Activated CD4-positive, CD25-positive, alpha-beta regulatory T cell (primary cell): ENCODE measurements around the gene MPRIP.

ENCODE experiments used
- DNase-seq, 4 experiments: peaks; one replicate each; lab custom pipeline; 2025; lab: John Stamatoyannopoulos, UW

MPRIP gene

DNA sequence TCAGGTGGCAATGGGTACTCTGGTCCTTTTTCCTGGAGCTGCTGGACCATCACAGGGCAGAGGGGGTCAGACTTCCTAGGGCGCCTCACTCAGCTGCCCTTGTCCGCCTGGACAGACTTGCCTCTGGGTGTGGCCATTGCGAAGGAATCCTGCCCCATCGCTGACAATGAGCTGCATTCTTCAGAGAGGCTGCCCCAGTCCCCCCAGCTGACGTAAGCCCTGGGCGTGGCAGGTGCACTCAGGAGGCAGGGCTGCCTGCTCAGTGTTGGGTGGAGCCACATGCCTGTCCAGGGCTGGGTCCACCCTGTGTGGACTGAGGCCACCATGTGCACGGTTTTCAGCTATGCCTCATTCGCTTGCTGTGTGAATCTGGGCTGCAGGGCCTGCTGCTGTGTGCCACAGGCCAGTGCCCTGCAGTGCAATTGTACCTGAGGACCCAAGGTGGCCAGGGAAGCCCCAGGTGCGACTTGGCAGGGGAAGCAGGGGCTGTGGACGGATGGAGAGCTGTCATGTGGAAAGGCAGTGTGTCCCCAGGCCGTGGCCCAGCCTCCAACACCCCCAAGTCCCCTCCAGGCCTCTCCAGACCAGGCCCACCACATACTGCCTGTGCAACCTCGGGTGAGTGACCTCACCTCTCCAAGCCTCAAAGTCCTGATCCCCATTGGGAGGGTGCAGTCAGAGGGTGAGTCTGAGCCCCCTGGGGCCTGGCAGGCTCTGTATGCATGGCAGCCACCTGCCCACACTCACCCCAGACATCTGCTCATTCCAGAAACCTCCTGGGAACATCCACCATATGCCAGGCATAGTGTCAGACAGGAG lies 14.0 kb upstream of the MPRIP start:
- no peak for DNase-seq

- no peak for DNase-seq
Measured at GRCh38 chr17:17028878-17029535, 13.2 kb upstream of the MPRIP start.

DNA sequence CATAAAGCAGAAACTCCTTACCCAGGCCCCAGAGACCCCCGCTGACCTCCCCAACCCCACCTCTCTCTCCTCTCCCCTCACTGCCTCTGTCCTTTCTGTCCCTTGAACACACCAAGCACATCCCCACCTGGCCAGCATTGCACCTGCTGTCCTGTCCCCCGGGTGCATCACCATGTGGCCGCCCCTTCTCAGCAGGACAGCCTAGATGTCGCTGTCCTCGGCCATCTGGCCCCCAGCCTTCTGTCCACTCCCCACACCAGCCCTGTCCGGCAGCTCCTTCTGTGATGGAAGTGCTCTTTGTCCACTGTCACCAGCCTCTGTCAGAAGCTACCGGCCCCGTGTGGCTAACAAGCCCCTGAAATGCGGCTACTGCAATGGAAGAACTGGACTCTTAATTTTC lies 12.3 kb upstream of the MPRIP start:
- no peak for DNase-seq

DNA sequence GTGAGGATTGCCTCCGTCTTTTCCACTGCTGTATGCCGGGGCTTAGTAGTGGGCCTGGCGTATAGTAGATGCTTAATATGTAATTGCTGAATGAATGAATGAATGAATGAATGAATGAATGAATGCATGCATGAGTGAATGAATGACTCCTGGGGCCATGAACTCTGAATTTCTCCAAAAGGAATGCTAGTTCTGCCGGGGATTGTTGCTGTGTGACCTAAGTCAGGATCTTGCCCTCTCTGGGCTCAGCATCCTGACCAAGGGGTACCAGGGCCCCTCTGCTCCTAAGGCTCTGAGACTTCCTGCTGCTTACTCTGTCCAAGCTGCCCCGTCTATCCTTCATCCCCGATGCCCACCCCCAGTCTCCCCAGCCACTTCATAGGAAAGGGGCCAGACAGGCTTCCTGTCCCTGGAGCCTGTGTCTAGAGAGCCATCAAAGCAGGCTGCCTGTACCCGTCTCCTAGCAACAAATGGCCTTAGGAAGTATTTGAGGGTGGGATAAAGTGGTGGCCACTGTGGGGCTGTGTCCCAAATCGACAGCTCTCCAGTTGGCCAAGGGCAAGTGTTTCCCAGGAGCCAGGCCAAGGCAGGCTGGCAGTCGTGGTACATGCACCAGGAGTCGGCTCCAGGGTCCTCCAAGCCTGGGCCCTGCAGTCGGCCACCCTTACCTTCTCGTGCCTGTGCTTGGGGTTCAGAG lies 11.6 kb upstream of the MPRIP start:
- no peak for DNase-seq

DNA sequence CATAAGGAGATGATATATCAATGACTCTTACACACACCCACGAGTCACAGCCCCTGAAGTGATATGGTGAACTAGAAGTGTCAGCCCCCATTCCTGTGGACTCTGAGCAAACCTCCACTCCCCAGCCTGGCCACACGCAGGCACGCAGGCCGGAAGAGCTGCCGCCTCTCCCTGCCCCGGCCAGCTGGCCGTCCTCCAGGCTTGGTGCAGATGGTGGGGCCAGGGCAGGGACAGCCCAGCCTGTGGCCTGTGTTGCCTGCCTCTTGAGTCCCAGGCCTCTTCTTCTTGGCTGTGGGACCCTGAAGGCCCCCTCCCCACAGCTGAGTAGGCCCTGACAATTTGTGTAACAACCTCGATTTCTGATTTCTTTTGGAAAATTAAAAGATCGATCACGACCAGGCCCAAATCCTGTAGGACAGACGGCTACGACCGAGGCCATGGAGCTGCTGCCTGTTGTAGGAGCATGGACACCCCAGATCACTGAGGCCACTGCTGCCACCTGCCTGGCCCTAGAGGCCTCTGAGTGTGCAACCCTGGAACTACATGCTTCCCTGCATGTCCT lies 10.0 kb upstream of the MPRIP start:
- no peak for DNase-seq

DNA sequence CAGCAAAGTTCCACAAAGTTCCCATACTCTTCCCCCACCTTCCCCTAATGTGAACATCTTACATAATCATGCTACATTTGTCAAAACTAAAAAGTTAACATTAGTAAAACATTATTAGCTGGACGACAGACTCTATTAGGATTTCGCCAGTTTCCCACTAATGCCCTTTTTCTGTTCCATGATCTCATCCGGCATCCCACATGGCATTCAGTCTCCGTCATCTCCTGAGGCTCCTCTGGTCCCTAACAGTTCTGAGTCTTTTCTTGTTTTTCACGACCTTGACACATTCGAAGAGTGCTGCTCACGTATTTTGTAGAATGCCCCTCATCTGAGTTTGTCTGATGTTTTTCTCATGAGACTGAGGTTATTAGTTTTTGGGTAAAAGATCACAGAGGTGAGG lies 8.8 kb upstream of the MPRIP start:
- DNase-seq, result no peak

DNA sequence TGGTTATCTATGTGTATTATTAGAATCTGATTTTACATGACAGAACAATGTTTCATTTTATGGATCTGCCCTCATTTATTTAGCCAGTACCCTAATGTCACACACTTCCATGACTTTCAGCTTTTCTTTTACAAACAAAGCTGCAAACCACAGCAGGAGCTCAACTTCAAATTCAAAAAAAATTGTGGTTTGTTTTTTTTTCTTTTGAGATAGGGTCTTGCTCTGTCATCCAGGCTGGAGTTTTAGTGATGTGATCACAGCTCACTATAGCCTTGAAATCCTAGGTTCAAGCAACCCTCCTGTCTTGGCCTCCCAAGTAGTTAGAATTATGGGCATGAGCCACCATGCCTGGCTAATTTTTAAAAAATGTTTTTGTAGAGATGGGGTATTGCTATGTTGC lies 8.2 kb upstream of the MPRIP start:
- no peak for DNase-seq

GRCh38 chr17:17034496-17035075 lies 7.7 kb upstream of the MPRIP start:
- DNase-seq, result no peak

DNA sequence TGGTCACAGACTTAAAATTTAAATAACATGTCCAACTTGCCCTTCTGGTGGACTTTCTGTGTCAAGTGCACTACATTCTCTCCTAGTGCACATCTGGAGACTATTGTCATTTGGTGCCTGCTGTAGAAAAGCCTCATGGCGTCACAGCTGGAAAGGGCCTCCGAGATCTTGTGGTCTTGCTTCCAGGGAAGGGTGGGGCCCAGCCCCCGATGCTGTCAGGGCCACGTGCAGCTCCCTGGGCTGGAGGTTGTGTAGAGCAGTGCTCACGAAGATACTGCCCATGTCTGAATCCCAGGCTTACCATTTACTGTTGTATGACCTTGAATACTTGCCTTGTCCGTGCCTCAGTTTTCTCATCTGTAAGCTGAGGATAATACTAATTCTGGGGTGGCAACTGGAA lies 6.8 kb upstream of the MPRIP start:
- no peak for DNase-seq

- DNase-seq, result no peak
Measured at GRCh38 chr17:17035920-17036523, 6.2 kb upstream of the MPRIP start.

DNA sequence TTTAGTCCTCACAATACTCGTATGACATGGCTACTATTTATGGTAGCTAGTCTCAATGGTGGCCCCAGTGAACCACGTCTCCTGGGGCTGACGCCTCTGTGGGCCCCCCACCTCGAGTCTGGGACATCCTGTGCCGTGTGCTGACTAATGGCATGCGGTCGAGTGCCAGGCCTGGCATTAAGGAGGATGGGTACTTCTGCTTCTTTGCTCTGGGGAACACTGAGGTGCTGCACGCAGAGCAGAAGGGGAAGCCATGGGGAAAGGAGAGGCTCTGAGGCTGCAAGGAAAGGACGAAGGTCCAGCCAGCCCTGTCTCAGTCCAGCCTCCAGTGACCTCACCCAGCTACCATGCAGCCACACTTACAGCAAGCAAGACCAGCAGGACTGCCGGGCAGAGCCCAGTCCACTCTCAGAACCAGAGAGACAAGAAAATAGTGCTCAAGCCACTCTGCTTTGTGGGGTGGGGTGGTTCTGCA lies 5.7 kb upstream of the MPRIP start:
- DNase-seq, result no peak

DNA sequence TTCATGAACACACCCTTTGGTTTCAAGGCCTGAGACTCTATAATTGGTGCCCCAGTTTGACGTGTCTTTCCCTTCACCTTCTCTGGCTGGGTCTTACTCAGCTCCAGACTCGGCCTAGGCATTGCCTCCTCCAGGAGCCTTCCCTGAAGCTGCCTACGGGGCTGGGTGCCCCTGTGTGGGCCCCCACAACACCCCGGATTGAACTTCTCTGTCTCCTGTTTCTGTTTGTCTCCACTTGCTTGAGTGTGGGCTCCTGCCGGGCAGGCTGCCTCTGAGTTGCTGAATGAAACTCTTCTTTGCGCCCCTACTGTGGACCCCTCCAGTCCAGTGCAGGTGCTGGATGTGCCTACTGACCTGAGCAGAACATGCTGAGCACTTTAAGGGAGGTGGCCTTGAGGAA lies 2.3 kb upstream of the MPRIP start:
- DNase-seq, result no peak

GRCh38 chr17:17041018-17041521 lies 1.2 kb upstream of the MPRIP start:
- DNase-seq, result no peak

GRCh38 chr17:17041571-17042383 lies 480 bp upstream of the MPRIP start:
- DNase-seq, result peak; percentile 89 to 97 (median 94)

DNA sequence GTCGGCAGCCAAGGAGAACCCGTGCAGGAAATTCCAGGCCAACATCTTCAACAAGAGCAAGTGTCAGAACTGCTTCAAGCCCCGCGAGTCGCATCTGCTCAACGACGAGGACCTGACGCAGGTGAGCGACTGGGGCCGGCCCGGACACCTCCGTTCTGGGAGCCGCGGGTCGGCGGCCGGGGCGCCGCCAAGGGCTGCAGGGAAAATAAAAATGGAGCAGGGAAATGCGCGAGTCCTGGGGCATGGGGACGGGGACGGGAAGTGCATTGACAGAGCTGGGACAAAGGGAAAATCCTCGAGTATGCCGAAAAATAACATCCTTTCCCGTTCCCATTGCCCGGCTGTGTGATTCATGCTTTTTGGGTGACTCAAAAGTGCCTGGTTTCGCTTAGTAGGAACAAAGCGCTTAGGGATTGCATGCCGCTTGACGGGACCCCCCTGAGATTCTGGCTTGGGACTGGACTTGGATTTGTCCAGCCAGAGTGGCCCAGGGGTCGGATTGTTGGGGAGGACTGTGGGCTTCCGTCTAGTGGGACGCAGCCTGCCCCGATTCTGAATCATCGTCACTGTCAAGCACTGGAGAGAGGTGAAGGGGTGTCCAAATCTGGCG lies 699 bp downstream of the MPRIP start:
- DNase-seq, result peak in 1 of 4 experiments; percentile 8

DNA sequence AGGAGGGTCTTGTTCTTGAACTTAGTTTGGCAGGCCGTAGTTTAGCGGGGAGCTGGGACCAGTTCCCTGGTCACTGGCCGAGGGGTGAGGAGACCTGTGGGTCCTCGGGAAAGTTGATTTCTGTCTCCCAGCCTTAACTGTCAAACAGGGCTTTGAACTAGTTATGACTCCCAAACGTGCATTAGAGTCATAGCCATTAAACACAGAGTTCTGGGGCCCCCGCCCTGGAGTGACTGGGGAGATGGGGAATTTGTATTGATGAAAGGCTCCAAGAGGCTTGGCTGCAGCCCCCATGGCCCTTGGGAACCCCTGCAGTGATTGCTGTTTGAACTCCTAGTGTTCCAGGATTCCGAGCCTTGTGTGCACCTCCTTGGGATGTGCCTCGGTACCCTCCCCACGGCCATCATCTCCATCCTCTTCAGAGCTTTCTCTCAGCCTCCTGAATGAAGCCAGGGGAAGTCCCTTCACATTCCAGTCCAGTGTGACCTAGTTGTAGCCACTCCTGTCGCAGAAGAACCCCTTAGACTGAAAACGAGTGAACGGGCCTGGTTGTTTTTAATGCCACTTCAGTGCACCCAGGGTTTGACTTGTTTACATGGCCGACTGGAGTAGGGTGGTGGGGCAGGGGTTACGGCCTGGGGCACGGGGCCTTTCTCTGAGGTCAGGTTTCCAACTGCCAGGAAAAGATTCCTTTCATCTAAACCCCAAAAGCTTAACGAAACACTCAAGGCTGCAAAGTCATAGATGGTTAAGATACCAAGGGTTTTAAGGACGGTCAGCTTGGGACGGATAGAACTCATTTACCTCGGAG lies 1.4 kb downstream of the MPRIP start:
- DNase-seq, result no peak

GRCh38 chr17:17044846-17045561 lies 2.7 kb downstream of the MPRIP start:
- no peak for DNase-seq

DNA sequence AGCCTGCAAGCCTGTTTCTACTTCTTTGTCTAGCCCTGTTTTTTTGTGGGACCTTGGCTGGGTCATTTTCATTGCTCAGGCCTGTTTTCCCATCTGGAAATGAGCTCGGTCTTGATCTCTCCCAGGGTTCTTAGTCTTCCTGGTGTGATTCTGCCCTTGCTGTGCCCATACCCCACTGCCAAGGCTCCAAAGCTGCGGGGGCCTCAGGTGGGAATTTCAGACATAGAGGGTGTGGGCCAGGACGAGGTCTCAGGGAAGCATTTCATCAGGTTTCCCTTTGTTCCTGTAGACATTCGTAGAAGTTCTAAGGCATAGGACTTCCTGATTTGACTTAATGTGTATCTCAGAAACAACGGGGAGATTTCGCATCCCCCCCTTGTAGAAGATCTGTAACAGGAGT lies 5.8 kb downstream of the MPRIP start:
- no peak for DNase-seq
